Progenitor cell of endocrine pancreas (in vitro differentiated cells): ENCODE data around the gene VIPR2. TPM values are rescaled to one million over a fixed set of nuclear protein-coding genes. Genes with fewer than 3 reads are reported as not detected.

Experiments used
- DNase-seq: peaks from one replicate; pipeline ENCODE4 v3.0.0; 2021; ENCODE audit warnings: low spot score; ENCODE audit not compliant: unreplicated experiment
- H3K27ac Mint-ChIP-seq: 2 replicates; pipeline ENCODE4 v1.8.0; 2021; ENCODE audit warnings: mild to moderate bottlenecking, moderate library complexity, mixed read lengths
- H3K27me3 Mint-ChIP-seq: 2 replicates; pipeline ENCODE4 v1.8.0; 2021; ENCODE audit warnings: mixed read lengths
- H3K36me3 Mint-ChIP-seq: 2 replicates; pipeline ENCODE4 v1.8.0; 2022; ENCODE audit warnings: mixed read lengths; ENCODE audit not compliant: insufficient read depth
- H3K4me1 Mint-ChIP-seq: 2 replicates; pipeline ENCODE4 v1.8.0; 2021; ENCODE audit warnings: low read depth, mixed read lengths
- H3K4me3 Mint-ChIP-seq: 2 replicates; pipeline ENCODE4 v1.8.0; 2021; ENCODE audit warnings: low read depth, mild to moderate bottlenecking, moderate library complexity, mixed read lengths
- H3K9me3 Mint-ChIP-seq: 2 replicates; pipeline ENCODE4 v1.8.0; 2021; ENCODE audit warnings: low read depth, mixed read lengths
- total RNA-seq: library from RNA; stranded (reverse); gene quantifications from 2 replicates; pipeline ENCODE4 v1.2.1, GENCODE V29; 2021
- TF ChIP-seq, protein P1 (sequence below): fragments of 200-600 bp; sonication (generic); IDR thresholded peaks from one replicate; pipeline ENCODE4 v1.5.0; 2021; ENCODE audit warnings: antibody characterized with exemption, mild to moderate bottlenecking; ENCODE audit not compliant: unreplicated experiment

VIPR2 gene
- total RNA-seq, 1 donor from 2014 or later: 0.36 TPM

DNA sequence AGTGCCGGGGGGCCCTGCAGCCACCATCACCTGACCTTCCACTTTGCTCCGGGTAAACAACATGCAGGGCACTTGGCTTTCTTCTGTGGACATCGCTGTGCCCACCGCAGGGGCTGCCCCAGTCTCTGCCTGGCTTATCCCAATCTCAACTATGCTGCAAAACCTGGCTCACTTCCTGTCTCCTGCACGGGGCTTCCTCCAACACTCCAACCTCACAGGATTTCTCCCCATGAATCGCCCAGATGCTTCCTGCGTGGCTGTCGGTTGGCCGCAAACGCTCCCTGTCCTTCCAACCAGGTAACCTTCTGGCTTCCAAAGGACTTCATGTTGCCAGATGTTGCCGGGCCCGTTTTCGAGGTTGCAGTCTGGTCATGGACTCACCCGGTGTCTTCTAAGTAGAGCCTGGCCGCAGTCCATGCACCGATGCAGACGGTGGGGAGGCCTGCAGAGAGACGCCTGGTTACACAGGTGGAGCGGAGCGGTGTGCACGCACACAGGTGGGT is 109.0 kb downstream of the VIPR2 start:
- Mint-ChIP-seq H3K27ac (no peak overlapping the region), H3K9me3 (no peaks in the 10 kb centered on the region), H3K4me1 (peaks cover 12% of the 10 kb centered on the region), H3K36me3 (no peaks in the 10 kb centered on the region), H3K4me3 (no peak overlapping the region), H3K27me3 (peaks cover 7% of the 10 kb centered on the region)
- TF ChIP-seq, protein P1, sequence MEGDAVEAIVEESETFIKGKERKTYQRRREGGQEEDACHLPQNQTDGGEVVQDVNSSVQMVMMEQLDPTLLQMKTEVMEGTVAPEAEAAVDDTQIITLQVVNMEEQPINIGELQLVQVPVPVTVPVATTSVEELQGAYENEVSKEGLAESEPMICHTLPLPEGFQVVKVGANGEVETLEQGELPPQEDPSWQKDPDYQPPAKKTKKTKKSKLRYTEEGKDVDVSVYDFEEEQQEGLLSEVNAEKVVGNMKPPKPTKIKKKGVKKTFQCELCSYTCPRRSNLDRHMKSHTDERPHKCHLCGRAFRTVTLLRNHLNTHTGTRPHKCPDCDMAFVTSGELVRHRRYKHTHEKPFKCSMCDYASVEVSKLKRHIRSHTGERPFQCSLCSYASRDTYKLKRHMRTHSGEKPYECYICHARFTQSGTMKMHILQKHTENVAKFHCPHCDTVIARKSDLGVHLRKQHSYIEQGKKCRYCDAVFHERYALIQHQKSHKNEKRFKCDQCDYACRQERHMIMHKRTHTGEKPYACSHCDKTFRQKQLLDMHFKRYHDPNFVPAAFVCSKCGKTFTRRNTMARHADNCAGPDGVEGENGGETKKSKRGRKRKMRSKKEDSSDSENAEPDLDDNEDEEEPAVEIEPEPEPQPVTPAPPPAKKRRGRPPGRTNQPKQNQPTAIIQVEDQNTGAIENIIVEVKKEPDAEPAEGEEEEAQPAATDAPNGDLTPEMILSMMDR: no peak
- no peak for DNase-seq

DNA sequence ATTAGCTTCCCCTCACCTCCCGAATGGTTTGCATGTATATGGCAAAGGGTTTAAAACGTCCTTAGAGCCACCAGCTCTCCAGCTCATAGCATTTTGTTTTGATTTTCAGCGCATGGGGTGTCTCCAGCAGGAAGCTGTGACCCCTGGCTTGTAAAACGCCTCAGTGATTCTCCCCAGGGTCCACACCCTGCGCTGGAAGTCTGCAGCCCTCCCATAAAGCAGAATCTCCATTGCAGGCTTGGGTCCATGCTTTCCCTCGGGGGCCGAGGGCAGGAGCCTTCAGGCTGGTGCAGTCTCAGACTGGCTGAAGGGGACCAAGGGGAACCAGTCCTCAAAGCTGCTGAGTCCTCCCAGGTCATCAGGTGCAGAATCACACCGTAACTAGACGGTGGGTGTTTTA is 109.7 kb downstream of the VIPR2 start:
- H3K36me3 Mint-ChIP-seq: no peaks in the 10 kb centered on the region
- H3K27me3 Mint-ChIP-seq: peaks cover 7% of the 10 kb centered on the region
- H3K4me3 Mint-ChIP-seq: no peak overlapping the region
- DNase-seq: no peak
- H3K27ac Mint-ChIP-seq: no peak overlapping the region
- peaks cover 12% of the 10 kb centered on the region for H3K4me1 Mint-ChIP-seq
- no peaks in the 10 kb centered on the region for H3K9me3 Mint-ChIP-seq
- TF ChIP-seq, protein P1: no peak

DNA sequence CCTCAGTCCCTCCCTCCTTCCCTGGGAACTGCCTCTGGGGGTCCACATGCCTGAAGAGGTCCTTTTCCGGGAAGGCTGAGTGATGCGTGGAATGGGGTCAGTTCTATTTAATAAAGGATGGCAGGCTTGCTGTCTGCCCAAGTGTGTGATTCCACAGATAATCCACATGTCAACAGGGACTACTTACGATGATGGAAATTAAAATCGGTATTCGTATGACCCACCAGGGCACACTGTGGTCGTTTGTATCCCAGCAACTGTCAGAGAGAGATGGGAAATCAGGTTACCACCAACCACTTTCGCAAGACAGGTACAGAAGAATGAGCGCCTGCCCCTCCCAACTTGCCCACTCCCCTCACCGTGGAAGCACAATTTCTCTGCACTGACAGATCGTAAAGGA is 110.3 kb downstream of the VIPR2 start:
- Mint-ChIP-seq H3K27me3 (peaks cover 7% of the 10 kb centered on the region), H3K27ac (no peak overlapping the region), H3K4me1 (peaks cover 12% of the 10 kb centered on the region), H3K36me3 (no peaks in the 10 kb centered on the region), H3K4me3 (no peak overlapping the region), H3K9me3 (no peaks in the 10 kb centered on the region)
- TF ChIP-seq, protein P1: no peak
- no peak for DNase-seq

DNA sequence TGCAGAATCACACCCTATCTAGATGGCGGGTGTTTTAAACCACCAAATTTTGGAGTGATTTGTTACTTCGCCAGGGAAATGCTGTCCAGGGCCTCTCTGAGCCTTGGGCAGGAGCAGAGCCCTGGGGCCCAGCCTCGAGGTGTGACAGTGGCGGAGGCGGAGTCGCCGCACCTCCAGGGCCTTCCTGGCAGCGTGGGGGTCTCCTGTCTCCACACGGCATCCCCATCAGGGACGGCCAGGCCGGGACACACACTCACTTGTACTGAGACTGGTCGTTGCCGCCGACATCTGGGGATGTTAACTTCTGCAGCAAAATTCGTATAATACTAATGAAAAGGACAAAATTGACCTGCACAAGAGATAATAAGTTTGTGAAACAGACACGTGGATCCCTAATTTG is 110.7 kb downstream of the VIPR2 start:
- H3K4me1 Mint-ChIP-seq: peaks cover 12% of the 10 kb centered on the region
- no peak for DNase-seq

DNA sequence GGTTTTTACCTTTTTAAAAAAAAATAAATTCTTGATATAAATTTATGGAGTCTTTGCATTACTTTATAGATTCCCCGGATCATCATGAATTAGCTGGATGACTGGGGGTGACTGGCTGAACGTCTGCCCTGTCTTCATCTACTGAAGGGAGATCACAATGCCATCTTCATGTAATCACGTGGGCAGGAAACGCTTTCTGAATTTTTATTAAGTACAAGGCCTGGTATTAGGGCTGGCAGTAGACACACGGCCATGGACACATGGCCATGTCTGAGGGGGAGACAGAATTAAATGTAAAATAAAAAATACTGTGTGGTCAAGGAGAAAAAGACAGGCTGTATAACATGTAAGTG is 111.2 kb downstream of the VIPR2 start:
- TF ChIP-seq, protein P1: no peak
- H3K4me3 Mint-ChIP-seq: no peak overlapping the region
- peaks cover 7% of the 10 kb centered on the region for H3K27me3 Mint-ChIP-seq
- no peaks in the 10 kb centered on the region for H3K9me3 Mint-ChIP-seq
- H3K4me1 Mint-ChIP-seq: peaks cover 12% of the 10 kb centered on the region
- no peaks in the 10 kb centered on the region for H3K36me3 Mint-ChIP-seq
- H3K27ac Mint-ChIP-seq: no peak overlapping the region
- DNase-seq: no peak

More for the DNA sequence above, 110.7 kb downstream of the VIPR2 start:
- TF ChIP-seq, protein P1: no peak
- Mint-ChIP-seq H3K27ac (no peak overlapping the region), H3K27me3 (peaks cover 7% of the 10 kb centered on the region), H3K36me3 (no peaks in the 10 kb centered on the region), H3K4me3 (no peak overlapping the region), H3K9me3 (no peaks in the 10 kb centered on the region)
